ENCODE measurements around the gene SSTR3. TPM values are rescaled to one million over a fixed set of nuclear protein-coding genes. Genes with fewer than 3 reads are reported as not detected.

SSTR3 gene
- total RNA-seq, 4 donors from 2014 or later, result not detected

- no peaks in the 10 kb centered on the region for H3K9me3 ChIP-seq
- intact Hi-C loops (cut with DNase I), result no loop called here
- no peaks in the 10 kb centered on the region for H3K27me3 ChIP-seq
- H3K36me3 ChIP-seq, result no peaks in the 10 kb centered on the region
- peak overlapping the region in 2 of 4 donors; percentile 36 to 97 for H3K27ac ChIP-seq (replicated peaks in 1 of 4)
- no peak overlapping the region for H3K4me3 ChIP-seq
- H3K4me1 ChIP-seq, result peaks cover 39 to 52% (median 49%) of the 10 kb centered on the region in 4 donors
- no peak for DNase-seq (ENCODE audit: extremely low spot score)
- 91% methylated on average over 3 of the region's 3 CpGs for WGBS
- TF ChIP-seq EP300 (IDR thresholded peaks at IDR 0.05), result no peak
Observed at GRCh38 chr22:37194750-37195149, 17.5 kb downstream of the SSTR3 start.

GRCh38 chr22:37193629-37194191 is 18.6 kb downstream of the SSTR3 start:
- H3K4me1 ChIP-seq, result peaks cover 46 to 56% (median 51%) of the 10 kb centered on the region in 4 donors
- peak overlapping the region; percentile 17 to 97 (median 28) for H3K27ac ChIP-seq (replicated peaks in 1 of 4)
- intact Hi-C loops (cut with DNase I), result no loop called here

GRCh38 chr22:37192741-37193140 is 19.5 kb downstream of the SSTR3 start:
- H3K27ac ChIP-seq (replicated peaks in 1 of 4), result peak overlapping the region in 2 of 4 donors; percentile 21 to 97
- intact Hi-C loops (cut with DNase I), result no loop called here
- peaks cover 46 to 56% (median 51%) of the 10 kb centered on the region in 4 donors for H3K4me1 ChIP-seq
- H3K36me3 ChIP-seq, result no peaks in the 10 kb centered on the region
- H3K27me3 ChIP-seq, result no peaks in the 10 kb centered on the region
- H3K9me3 ChIP-seq, result no peaks in the 10 kb centered on the region
- no peak for TF ChIP-seq POLR2AphosphoS5 (IDR thresholded peaks at IDR 0.05)
- no peak for TF ChIP-seq CTCF (IDR thresholded peaks at IDR 0.05)
- no peak for TF ChIP-seq POLR2A (IDR thresholded peaks at IDR 0.05; ENCODE audit: low read depth)
- TF ChIP-seq EP300 (IDR thresholded peaks at IDR 0.05), result no peak
- no peak overlapping the region for H3K4me3 ChIP-seq
- WGBS, result 100% methylated on average over 1 of the region's 1 CpG
- DNase-seq (ENCODE audit: extremely low spot score), result no peak

More at GRCh38 chr22:37193629-37194191, 18.6 kb downstream of the SSTR3 start:
- no peaks in the 10 kb centered on the region for H3K9me3 ChIP-seq
- 58% methylated on average over 10 of the region's 10 CpGs for WGBS
- no peak for TF ChIP-seq POLR2A (IDR thresholded peaks at IDR 0.05; ENCODE audit: low read depth)
- peak in 1 of 2 donors; percentile 22 for TF ChIP-seq POLR2AphosphoS5 (IDR thresholded peaks at IDR 0.05)
- no peak for TF ChIP-seq EP300 (IDR thresholded peaks at IDR 0.05)
- no peak for TF ChIP-seq CTCF (IDR thresholded peaks at IDR 0.05)
- H3K36me3 ChIP-seq, result no peaks in the 10 kb centered on the region
- H3K4me3 ChIP-seq, result no peak overlapping the region
- no peaks in the 10 kb centered on the region for H3K27me3 ChIP-seq
- no peak for DNase-seq (ENCODE audit: extremely low spot score)

- H3K4me1 ChIP-seq, result peaks cover 46 to 56% (median 51%) of the 10 kb centered on the region in 4 donors
Observed at GRCh38 chr22:37192204-37192603, 20.1 kb downstream of the SSTR3 start.

More at GRCh38 chr22:37192204-37192603, 20.1 kb downstream of the SSTR3 start:
- DNase-seq (ENCODE audit: extremely low spot score), result no peak
- Histone ChIP-seq H3K36me3 (no peaks in the 10 kb centered on the region), H3K27me3 (no peaks in the 10 kb centered on the region), H3K4me3 (no peak overlapping the region), H3K9me3 (no peaks in the 10 kb centered on the region), H3K27ac (replicated peaks in 1 of 4) (no peak overlapping the region)
- WGBS, result 90% methylated on average over 2 of the region's 2 CpGs
- TF ChIP-seq EP300 (IDR thresholded peaks at IDR 0.05), result no peak
- no peak for TF ChIP-seq POLR2AphosphoS5 (IDR thresholded peaks at IDR 0.05)
- TF ChIP-seq CTCF (IDR thresholded peaks at IDR 0.05), result no peak
- TF ChIP-seq POLR2A (IDR thresholded peaks at IDR 0.05; ENCODE audit: low read depth), result no peak
- intact Hi-C loops (cut with DNase I), result no loop called here
